GM12892 (cell line): ENCODE measurements around the gene ZNF593OS.

Experiments
- POLR2A ChIP-seq: IDR thresholded peaks from 2 replicates; pipeline ENCODE4 v1.6.1; 2011; ENCODE audit warnings: low read depth, low read length, control low read depth
- POLR2AphosphoS5 ChIP-seq: IDR thresholded peaks from 2 replicates; pipeline ENCODE4 v1.6.1; 2011; ENCODE audit warnings: low read depth, low read length, control low read depth

DNA sequence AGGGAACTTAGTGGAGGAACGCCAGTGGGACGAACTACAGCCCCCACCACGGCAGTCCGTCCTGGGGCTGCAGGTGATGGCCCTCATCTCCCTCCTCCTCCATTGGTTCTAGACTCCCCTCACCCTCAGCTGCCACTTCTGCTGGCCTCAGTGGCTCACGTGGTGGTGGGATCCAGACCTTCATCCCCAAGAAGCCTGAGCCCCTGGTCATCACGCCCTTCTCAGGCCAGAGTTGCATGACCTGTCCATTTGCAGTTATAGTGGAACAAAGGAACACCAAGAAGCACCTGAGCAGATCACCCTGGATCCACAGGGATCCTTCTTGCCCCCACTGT, 25.7 kb downstream of the ZNF593OS start:
- no peak for TF ChIP-seq POLR2A
- no peak for TF ChIP-seq POLR2AphosphoS5
